ENCODE measurements around the gene TBC1D22B. TPM values are rescaled to one million over a fixed set of nuclear protein-coding genes. Genes with fewer than 3 reads are reported as not detected.

Gene TBC1D22B
- total RNA-seq, 2 experiments from 2014 or later: 8.0 to 12.3 TPM

DNA sequence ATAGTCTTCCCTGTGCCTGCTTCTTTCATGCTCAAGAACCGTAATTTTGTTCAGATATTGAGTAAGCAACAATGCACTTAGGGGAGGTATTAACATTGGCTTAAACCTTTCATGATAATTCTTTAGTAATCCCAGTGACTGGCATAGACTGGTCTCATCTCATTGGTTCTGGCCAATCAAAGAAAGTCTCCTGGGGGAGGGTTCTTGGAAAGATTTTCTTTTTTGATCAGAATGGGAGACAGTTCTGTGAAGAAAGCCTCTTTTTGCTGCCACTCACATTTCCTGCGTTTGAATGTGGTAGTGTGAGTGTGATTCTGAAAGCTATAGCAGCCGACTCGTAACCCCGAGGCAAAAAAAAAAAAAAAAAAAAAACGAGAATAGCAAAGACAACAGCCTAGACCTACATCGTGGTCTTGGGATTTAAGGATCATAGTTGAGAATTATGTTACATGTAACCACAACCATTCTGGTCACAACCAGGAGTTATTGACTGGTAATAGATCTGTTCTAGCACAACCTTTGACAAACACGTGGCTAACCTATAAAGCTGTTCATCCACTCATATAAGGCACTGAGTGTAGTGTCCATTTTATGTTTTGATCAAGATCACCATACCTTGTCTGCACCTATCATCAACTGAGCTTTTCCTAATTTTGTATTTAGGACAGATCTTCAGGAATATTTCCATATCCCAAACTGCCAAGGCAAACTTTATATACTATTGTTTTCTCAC lies 15.4 kb downstream of the TBC1D22B start:
- H3K4me2 ChIP-seq (ENCODE audit: low read length): no peak overlapping the region
- intact Hi-C loops (cut with micrococcal nuclease; ENCODE audit: unreplicated experiment): no loop called here
- H2AFZ ChIP-seq (ENCODE audit: low read length): no peak overlapping the region
- H3K27ac ChIP-seq (ENCODE audit: low read depth, low read length, poor library complexity, severe bottlenecking): no peak overlapping the region
- ChIA-PET CTCF (ENCODE audit: unreplicated experiment) (no interaction called here), POLR2A (interaction anchor here (0.7 to 1.1 kb wide), 4 partner anchors 10 to 23 kb away, joined by 3 to 12 read pairs (median 5); partner anchors contain the start of genes TBC1D22B and TMEM217)
- BruUV-seq (replicated peaks): no TSS peak
- no peaks in the 10 kb centered on the region for H3K9me2 ChIP-seq (ENCODE audit: insufficient read depth, low read length)
- H3K79me2 ChIP-seq (ENCODE audit: insufficient read depth, low read depth, low read length): no peaks in the 10 kb centered on the region
- no peaks in the 10 kb centered on the region for H3K4me1 ChIP-seq (ENCODE audit: insufficient read depth, low read length, poor library complexity, severe bottlenecking)
- no peak for DNase-seq (ENCODE audit: low spot score)
- H3K4me3 ChIP-seq (ENCODE audit: low read depth, low read length, poor library complexity, severe bottlenecking): no peak overlapping the region
- peaks cover 15% of the 10 kb centered on the region; the same call in 1 of the 2 replicates for H3K36me3 ChIP-seq (ENCODE audit: insufficient read depth, low read length)
- H4K20me1 ChIP-seq (ENCODE audit: insufficient read depth, low read length): no peaks in the 10 kb centered on the region
- no peaks in the 10 kb centered on the region for H3K9me3 ChIP-seq (ENCODE audit: low read length)
- TF ChIP-seq EZH2phosphoT487 (IDR thresholded peaks at IDR 0.05; ENCODE audit: borderline replicate concordance, low read depth, low read length): no peak
- TF ChIP-seq CTCF (conservative IDR thresholded peaks at IDR 0.05; ENCODE audit: low read length): no peak

- Histone ChIP-seq H3K9me3 (ENCODE audit: low read length) (no peaks in the 10 kb centered on the region), H3K27ac (ENCODE audit: low read depth, low read length, poor library complexity, severe bottlenecking) (no peak overlapping the region), H2AFZ (ENCODE audit: low read length) (no peak overlapping the region), H3K4me2 (ENCODE audit: low read length) (no peak overlapping the region), H3K79me2 (ENCODE audit: insufficient read depth, low read depth, low read length) (no peaks in the 10 kb centered on the region), H4K20me1 (ENCODE audit: insufficient read depth, low read length) (no peaks in the 10 kb centered on the region), H3K9me2 (ENCODE audit: insufficient read depth, low read length) (no peaks in the 10 kb centered on the region), H3K4me1 (ENCODE audit: insufficient read depth, low read length, poor library complexity, severe bottlenecking) (no peaks in the 10 kb centered on the region), H3K4me3 (ENCODE audit: low read depth, low read length, poor library complexity, severe bottlenecking) (no peak overlapping the region), H3K36me3 (ENCODE audit: insufficient read depth, low read length) (peaks cover 15% of the 10 kb centered on the region; the same call in 1 of the 2 replicates)
- ChIA-PET CTCF (ENCODE audit: unreplicated experiment) (no interaction called here), POLR2A (interaction anchor here (0.9 to 1.1 kb wide), 3 partner anchors 9 to 16 kb away, joined by 3 to 12 read pairs (median 6); partner anchors contain the start of genes TBC1D22B and TMEM217)
- TF ChIP-seq CTCF (conservative IDR thresholded peaks at IDR 0.05; ENCODE audit: low read length): no peak
- TF ChIP-seq EZH2phosphoT487 (IDR thresholded peaks at IDR 0.05; ENCODE audit: borderline replicate concordance, low read depth, low read length): no peak
- BruUV-seq (replicated peaks): no TSS peak
- no peak for DNase-seq (ENCODE audit: low spot score)
- intact Hi-C loops (cut with micrococcal nuclease; ENCODE audit: unreplicated experiment): no loop called here
Observed at GRCh38 chr6:37273690-37274089, 16.1 kb downstream of the TBC1D22B start.

- H3K4me3 ChIP-seq (ENCODE audit: low read depth, low read length, poor library complexity, severe bottlenecking): no peak overlapping the region
- POLR2A ChIA-PET: no interaction called here
- no peak overlapping the region for H2AFZ ChIP-seq (ENCODE audit: low read length)
- no peak overlapping the region for H3K27ac ChIP-seq (ENCODE audit: low read depth, low read length, poor library complexity, severe bottlenecking)
- no peaks in the 10 kb centered on the region for H3K79me2 ChIP-seq (ENCODE audit: insufficient read depth, low read depth, low read length)
- no peaks in the 10 kb centered on the region for H3K4me1 ChIP-seq (ENCODE audit: insufficient read depth, low read length, poor library complexity, severe bottlenecking)
- H3K4me2 ChIP-seq (ENCODE audit: low read length): no peak overlapping the region
- H3K9me2 ChIP-seq (ENCODE audit: insufficient read depth, low read length): no peaks in the 10 kb centered on the region
- no peaks in the 10 kb centered on the region for H3K9me3 ChIP-seq (ENCODE audit: low read length)
- no peak for DNase-seq (ENCODE audit: low spot score)
- intact Hi-C loops (cut with micrococcal nuclease; ENCODE audit: unreplicated experiment): no loop called here
- no TSS peak for BruUV-seq (replicated peaks)
- peaks cover 16% of the 10 kb centered on the region; the same call in 1 of the 2 replicates for H3K36me3 ChIP-seq (ENCODE audit: insufficient read depth, low read length)
- no peak for TF ChIP-seq EZH2phosphoT487 (IDR thresholded peaks at IDR 0.05; ENCODE audit: borderline replicate concordance, low read depth, low read length)
- no peak for TF ChIP-seq CTCF (conservative IDR thresholded peaks at IDR 0.05; ENCODE audit: low read length)
- CTCF ChIA-PET (ENCODE audit: unreplicated experiment): no interaction called here
- H4K20me1 ChIP-seq (ENCODE audit: insufficient read depth, low read length): no peaks in the 10 kb centered on the region
Observed at GRCh38 chr6:37275350-37275749, 17.8 kb downstream of the TBC1D22B start.
